GM18505 (cell line): ENCODE data around the gene FNDC4.

Experiments used
- ATAC-seq: cut with Tn5 transposase; IDR thresholded peaks from one replicate; pipeline ENCODE4 v1.9.1; 2021; ENCODE audit not compliant: unreplicated experiment
- POLR2A ChIP-seq: IDR thresholded peaks from 4 replicates; pipeline ENCODE4 v1.6.1; 2011; ENCODE audit warnings: borderline replicate concordance; ENCODE audit not compliant: insufficient read depth, insufficient read length; ENCODE audit errors: extremely low read depth

Gene FNDC4

GRCh38 chr2:27453968-27454367 is 41.0 kb downstream of the FNDC4 start:
- no peak for ATAC-seq
- TF ChIP-seq POLR2A: no peak

DNA sequence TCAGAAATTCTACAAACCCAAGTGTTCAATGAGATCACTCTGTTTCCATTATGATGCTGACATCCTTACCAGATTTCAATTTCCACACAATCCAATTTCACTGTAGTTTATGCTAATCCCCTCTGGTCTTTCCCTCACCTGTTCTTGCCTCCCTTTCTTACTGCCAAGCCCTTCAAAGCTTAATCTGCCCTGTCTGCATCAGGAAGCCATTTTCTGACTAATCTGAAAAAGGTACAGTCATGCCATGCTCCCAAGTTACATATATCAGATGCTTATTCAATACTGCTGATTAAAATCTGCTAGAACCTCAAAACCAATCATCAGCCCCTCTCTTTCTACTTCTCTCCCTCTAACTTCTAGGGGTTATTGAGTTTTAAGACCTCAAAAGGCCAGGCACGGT is 43.9 kb downstream of the FNDC4 start:
- no peak for TF ChIP-seq POLR2A
- ATAC-seq: no peak

GRCh38 chr2:27448381-27448780 is 46.6 kb downstream of the FNDC4 start:
- TF ChIP-seq POLR2A: no peak

GRCh38 chr2:27446057-27446456 is 48.9 kb downstream of the FNDC4 start:
- no peak for TF ChIP-seq POLR2A
- no peak for ATAC-seq

More at GRCh38 chr2:27448381-27448780, 46.6 kb downstream of the FNDC4 start:
- no peak for ATAC-seq

GRCh38 chr2:27445615-27446014 is 49.4 kb downstream of the FNDC4 start:
- TF ChIP-seq POLR2A: no peak
- no peak for ATAC-seq

DNA sequence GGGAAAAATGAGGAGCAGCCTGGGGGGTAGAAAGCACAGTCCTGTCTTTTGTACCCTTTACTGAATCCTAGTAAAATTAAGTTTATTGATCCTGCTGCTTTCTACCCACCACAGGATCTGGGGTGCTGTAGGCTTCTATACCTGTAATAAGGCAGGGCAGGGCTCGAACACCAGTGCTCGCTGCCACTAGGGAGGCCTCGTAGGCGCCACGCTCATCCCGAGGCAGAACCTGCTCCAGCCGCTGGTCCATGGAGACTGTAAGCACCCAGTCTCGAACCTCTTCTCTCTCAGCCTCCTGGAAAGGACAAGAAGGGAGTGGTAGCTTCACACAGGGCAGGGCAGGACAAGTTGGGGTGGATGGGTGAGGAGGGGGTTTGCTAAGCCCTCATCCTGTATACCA is 49.8 kb downstream of the FNDC4 start:
- ATAC-seq: no peak
- no peak for TF ChIP-seq POLR2A

DNA sequence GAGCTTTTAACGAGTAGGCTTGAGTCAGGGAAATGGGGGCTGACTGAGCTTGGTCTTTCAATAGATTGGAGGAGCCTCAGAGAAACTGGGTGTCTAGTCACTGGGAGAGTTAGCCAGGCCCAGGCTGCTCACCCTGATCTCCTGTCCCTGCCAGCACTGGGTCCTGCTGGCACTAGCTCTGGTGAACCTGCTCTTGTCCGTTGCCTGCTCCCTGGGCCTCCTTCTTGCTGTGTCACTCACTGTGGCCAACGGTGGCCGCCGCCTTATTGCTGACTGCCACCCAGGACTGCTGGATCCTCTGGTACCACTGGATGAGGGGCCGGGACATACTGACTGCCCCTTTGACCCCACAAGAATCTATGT is 52.1 kb downstream of the FNDC4 start:
- no peak for TF ChIP-seq POLR2A
- ATAC-seq: no peak

DNA sequence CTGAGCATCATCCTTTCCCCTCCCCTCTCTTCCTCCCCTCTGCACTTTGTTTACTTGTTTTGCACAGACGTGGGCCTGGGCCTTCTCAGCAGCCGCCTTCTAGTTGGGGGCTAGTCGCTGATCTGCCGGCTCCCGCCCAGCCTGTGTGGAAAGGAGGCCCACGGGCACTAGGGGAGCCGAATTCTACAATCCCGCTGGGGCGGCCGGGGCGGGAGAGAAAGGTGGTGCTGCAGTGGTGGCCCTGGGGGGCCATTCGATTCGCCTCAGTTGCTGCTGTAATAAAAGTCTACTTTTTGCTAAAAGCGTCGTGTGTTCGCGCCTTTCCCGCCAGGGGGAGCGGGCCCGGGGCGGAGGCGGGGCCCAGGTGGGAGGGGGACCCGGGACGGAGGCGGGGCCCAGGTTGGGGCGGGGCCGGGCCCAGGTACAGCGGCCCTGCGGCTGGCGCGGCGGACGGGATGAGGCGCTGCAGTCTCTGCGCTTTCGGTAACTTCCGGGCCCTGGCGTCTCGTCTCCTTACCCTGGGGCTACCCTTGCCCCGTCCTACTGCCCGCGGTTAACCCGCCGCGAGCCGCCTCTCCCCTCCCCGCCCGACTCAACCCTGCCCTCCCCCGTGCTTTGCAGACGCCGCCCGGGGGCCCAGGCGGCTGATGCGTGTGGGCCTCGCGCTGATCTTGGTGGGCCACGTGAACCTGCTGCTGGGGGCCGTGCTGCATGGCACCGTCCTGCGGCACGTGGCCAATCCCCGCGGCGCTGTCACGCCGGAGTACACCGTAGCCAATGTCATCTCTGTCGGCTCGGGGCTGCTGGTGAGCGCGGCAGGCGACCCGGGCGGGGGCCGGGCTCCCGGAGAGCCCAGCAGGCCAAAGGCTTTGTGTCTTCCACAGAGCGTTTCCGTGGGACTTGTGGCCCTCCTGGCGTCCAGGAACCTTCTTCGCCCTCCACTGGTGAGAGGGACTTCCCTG is 52.8 kb downstream of the FNDC4 start, which contains the start of gene KRTCAP3:
TSS of gene KRTCAP3 (plus strand) at position 424 of the 962 bp plus-strand sequence. CDS start at position 456, 32 bp downstream.
- TF ChIP-seq POLR2A: no peak
- ATAC-seq: no peak
